NCI-H1436 treated with DMSO at 0.1 percent for 48 hours (cell line): ENCODE results near the gene TMEM240.
"Not testable (repeated sequence)": the region's sequence is repeated elsewhere in the genome, so short reads cannot be mapped to it uniquely, and the experiment has no call there.

Experiments
- DNase-seq: peaks from one replicate; lab custom pipeline; 2025; lab: John Stamatoyannopoulos, UW

Gene TMEM240

GRCh38 chr1:1524750-1525383, 15.6 kb downstream of the TMEM240 start:
- DNase-seq: not testable (repeated sequence)

DNA sequence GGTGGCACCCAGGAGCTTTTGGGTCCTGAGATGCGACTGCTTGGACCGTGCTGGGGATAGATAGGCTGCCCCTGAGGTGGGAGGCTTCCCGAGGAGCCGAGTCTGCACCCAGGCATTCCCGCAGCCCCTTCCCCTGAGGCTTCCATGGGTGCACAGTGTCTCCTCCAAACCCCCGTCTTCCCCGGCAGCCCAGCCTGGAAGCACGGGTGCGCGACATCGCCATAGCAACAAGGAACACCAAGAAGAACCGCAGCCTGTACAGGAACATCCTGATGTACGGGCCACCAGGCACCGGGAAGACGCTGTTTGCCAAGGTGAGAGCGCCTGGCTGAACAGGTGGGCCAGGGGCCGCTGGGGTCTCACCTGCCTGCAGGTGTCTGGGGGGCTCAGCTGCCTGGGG, 16.8 kb downstream of the TMEM240 start:
- not testable (repeated sequence) for DNase-seq

GRCh38 chr1:1523226-1523625, 17.2 kb downstream of the TMEM240 start:
- not testable (repeated sequence) for DNase-seq

GRCh38 chr1:1522536-1522935, 17.9 kb downstream of the TMEM240 start:
- DNase-seq: not testable (repeated sequence)

- no peak for DNase-seq
Measured at GRCh38 chr1:1521331-1521730, 19.1 kb downstream of the TMEM240 start.

DNA sequence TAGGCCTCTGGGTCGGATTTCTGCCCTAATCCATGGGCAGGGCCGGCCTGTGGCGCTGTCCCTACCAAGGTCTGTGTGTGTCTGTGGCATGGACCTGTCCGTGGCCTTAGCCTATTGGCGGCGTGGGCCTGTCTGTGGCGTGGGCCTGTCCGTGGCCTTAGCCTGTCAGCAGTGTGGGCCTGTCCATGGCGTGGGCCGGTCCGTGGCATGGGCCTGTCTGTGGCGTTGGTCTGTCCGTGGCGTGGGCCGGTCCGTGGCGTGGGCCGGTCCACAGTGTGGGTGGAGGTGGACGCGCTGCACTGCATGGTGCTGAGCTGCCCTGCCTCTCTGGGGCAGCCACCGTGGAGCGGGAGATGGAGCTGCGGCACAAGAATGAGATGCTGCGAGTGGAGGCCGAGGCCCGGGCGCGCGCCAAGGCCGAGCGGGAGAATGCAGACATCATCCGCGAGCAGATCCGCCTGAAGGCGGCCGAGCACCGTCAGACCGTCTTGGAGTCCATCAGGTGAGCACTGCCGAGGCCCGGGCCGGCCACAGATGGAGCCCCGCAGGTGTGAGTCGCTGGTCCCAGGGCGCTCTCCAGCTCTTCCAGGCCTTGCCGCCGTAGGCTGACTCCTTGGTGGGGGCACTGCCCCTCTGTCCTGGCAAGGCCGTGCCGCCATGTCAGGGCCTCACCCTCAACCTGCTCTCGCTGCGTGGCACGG, 20.5 kb downstream of the TMEM240 start:
- not testable (repeated sequence) for DNase-seq

GRCh38 chr1:1518621-1519007, 21.8 kb downstream of the TMEM240 start:
- not testable (repeated sequence) for DNase-seq

GRCh38 chr1:1517973-1518620, 22.3 kb downstream of the TMEM240 start:
- no peak for DNase-seq

GRCh38 chr1:1516923-1517322, 23.5 kb downstream of the TMEM240 start:
- not testable (repeated sequence) for DNase-seq

GRCh38 chr1:1514376-1514775, 26.0 kb downstream of the TMEM240 start:
- not testable (repeated sequence) for DNase-seq

DNA sequence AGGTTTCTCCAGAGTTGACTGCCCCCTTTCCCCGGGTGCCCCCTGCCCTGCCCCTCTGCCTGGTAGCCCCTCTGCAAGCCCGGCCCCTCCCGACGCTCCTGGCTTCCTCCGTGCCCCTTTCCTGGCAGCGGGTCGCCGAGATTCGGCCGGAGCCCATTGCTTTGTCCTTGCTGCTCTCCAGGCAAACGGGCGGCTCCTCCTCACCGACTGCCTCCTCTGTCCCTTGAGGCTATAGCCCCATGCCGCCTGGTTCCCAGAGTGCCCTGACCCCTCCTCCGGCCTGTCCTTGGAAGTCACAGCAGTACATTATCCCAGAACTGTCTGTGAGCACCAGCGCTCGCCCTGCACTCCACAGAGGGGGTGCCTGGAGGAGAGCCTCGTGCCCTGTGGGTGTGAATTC, 26.7 kb downstream of the TMEM240 start:
- not testable (repeated sequence) for DNase-seq

- DNase-seq: not testable (repeated sequence)
Measured at GRCh38 chr1:1512425-1512824, 28.0 kb downstream of the TMEM240 start.

- DNase-seq: peak; percentile 82
Measured at GRCh38 chr1:1511533-1512285, 28.7 kb downstream of the TMEM240 start, which contains the start of gene ATAD3A. Gene ATAD3A, plus strand, starts transcription at chr1:1512162. Its CDS starts 107 bp downstream, at chr1:1512269.

DNA sequence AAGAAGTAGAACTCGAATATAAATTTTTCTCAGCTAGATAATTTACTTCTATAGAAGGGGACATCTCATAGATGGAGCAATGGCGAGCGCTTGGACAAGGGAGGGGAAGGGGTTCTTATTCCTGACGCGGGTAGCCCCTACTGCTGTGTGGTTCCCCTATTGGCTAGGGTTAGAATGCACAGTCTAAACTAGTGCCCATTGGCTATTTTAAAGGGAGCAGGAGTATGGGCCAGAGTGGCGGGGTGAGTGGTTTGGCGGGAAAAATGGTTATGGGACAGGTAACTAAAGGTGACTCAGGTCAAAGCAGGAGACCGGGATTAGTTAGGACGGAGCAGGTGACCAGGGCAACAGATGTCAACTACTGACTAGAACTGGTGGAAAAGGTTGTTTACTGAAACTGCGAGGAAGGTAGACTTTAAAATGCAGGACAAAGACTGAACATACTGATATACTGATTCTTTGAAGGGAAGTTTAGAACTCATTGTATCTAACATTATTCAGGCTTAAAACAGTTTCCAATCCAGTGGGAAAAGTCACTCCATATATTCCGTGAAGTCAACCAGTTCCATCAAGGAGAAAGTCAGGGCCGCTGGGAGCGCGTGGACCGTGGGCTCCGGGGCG, 29.4 kb downstream of the TMEM240 start:
- DNase-seq: no peak

GRCh38 chr1:1509465-1509850, 31.0 kb downstream of the TMEM240 start:
- not testable (repeated sequence) for DNase-seq

DNA sequence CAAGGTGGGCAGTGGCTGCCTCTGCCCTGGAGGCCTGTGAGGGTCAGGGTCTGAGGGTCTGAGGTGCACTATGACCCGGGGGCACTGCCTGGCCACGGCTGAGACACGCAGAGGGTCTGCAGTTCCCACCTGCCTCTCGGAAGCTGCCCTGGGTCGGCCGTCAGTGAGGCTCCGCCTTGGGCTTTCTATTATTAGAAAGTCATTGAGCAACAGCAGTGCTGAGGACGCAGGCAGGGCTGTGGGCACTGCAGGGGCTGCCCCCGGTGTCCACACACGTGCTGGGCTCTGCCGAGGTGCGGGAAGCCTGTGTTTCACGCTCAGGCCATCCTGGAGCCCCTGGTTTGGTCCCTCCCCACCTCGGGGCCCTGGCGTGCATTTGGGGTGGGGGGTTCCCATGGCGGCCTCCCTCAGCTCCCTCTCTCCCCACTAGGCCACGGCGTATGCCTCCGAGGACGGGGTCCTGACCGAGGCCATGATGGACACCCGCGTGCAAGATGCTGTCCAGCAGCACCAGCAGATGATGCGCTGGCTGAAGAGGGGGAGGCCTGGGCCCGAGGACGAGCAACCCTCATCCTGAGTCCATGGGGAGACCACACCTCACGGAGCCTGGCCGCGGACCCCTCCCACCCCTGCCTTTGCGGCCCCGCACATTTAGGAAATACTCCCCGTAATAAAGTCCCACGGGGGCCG, 31.5 kb downstream of the TMEM240 start:
- not testable (repeated sequence) for DNase-seq

DNA sequence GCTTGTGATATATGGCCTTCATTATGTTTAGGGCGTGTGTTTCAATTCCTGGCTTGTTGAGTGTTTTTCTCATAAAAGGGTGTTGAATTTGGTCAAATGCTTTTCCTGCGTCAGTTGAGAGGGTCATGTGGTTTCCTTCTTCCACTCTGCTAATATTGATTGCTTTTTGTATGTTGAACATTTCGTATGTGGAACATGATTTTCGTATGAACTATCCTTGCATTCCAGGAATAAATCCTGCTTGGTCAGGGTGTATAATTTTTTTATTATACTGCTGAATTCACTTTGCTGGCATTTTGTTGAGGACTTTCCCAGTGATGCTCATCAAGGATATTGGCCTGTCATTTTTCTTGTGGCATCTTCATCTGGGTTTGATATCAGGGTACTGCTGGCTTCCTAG, 33.1 kb downstream of the TMEM240 start:
- no peak for DNase-seq

DNA sequence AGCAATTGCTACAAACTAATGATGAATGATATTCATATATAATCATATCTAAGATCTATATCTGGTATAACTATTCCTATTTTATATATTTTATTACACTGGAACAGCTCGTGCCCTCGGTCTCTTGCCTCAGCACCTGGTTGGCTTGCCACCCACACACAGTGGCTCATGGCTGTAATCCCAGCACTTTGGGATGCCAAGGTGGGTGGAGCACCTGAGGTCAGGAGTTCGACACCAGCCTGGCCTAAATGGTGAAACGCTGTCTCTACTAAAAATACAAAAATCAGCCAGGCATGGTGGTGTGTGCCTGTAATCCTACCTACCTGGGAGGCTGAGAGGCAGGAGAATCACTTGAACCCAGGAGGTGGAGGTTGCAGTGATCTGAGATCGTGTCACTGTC, 34.6 kb downstream of the TMEM240 start:
- DNase-seq: not testable (repeated sequence)

DNA sequence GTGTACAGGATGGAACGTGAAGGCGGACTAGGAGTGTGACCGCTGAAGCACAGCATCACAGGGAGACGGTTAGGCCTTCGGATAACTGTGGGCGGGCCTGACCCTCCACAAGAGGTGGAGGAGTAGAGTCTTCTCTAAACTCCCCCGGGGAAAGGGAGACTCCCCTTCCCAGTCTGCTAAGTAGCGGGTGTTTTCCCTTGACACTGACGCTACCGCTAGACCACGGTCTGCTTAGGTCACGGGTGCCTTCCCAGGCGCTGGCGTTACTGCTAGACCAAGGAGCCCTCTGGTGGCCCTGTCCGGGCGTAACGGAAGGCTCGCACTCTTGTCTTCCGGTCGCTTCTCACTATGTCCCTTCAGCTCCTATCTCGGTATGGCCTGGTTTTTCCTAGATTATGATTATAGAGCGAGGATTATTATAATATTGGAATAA, 35.0 kb downstream of the TMEM240 start:
- DNase-seq: not testable (repeated sequence)

DNA sequence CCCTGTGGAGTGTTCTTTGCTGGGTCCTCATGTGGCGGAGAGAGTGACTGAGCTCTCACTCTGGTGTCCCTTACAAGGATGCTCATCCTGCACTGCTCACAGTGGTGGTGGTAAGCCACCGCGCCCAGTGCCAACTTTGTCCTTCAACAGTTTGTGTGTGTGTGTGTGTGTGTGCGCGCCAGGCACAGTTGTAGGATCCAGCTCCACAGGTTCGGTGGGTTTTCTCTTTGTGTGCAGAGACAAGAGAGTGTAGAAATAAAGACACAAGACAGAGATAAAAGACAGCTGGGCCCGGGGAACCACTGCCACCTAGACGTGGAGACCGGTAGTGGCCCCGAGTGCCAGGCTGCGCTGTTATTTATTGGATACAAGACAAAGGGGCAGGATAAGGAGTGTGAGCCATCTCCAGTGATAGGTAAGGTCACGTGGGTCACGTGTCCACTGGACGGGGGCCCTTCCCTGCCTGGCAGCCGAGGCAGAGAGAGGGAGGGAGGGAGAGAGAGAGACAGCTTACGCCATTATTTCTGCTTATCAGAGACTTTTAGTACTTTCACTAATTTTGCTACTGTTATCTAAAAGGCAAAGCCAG, 35.6 kb downstream of the TMEM240 start:
- DNase-seq: peak; percentile 56
